22Rv1 (cell line): Measurements from ENCODE around the gene DBNDD2.

Source experiments
- H3K27ac ChIP-seq: fragments of 450-650 bp; 2 replicates; pipeline ENCODE4 v1.5.1; 2017
- CTCF ChIP-seq: fragments of 450-650 bp; IDR thresholded peaks from 2 replicates; pipeline ENCODE4 v1.5.1; 2017; ENCODE audit warnings: mild to moderate bottlenecking
- ZFX ChIP-seq: fragments of 450-650 bp; IDR thresholded peaks from 2 replicates; pipeline ENCODE4 v1.6.1; 2017; ENCODE audit warnings: antibody characterized with exemption, borderline replicate concordance

The DBNDD2 gene

DNA sequence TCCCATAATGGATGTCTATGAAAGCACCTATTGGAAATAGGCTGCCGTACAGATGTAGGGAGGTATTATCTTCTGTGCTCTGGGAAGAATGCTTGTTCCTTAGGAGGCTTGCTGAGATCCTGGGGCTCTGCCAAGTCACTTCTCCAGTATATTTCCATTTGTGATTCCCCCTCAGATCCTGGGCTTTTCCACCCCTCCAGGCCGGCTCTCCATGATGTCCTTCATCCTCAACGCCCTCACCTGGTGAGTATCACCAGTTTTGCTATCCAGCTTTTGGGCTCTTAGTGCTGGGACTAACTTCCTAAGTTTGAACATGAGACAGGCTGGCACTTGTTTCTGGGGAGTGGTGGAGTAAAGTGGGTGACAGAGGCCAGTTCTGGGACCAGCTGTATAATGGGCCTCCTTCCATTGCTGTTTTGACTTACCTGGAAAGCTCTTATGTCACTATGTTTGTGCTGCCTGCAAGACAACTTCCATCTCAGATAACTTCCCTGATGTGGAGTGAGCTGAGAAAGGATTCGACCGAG lies 42.6 kb upstream of the DBNDD2 start:
- no peak overlapping the region for H3K27ac ChIP-seq
- TF ChIP-seq CTCF (no peak), ZFX (no peak)

DNA sequence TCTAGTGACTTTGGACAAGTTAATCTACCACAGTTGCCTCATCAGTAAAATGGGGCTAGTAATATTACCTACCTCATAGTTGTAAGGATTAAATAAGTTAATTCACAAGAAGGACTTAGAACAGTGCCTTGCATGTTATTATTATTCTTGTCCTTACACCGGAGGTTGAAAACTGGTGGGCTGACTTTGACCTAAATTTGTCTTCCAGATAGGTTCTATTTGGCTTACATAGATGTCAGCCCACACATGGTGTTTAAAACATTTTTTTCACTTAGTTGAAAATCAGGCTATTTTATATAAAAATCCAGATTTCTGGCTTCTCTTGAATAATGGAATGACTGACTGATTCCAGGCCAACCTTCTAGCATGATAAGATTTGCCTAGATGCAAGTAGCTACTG lies 41.9 kb upstream of the DBNDD2 start:
- no peak overlapping the region for H3K27ac ChIP-seq
- TF ChIP-seq CTCF (no peak), ZFX (no peak)

DNA sequence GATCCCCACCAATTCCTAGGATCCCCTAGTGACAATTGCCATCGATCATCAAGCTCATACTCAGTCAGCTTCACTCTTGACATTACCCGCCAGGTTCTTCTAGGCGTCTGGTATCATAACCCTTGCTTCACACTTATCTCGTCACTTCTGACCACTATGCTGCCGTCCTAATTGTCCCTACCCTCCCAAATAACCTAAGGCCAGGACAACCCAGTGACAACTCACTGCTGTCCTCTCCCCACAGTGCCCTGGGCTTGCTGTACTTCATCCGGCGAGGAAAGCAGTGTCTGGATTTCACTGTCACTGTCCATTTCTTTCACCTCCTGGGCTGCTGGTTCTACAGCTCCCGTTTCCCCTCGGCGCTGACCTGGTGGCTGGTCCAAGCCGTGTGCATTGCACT lies 41.5 kb upstream of the DBNDD2 start:
- TF ChIP-seq ZFX = no peak
- no peak for TF ChIP-seq CTCF
- H3K27ac ChIP-seq = no peak overlapping the region

DNA sequence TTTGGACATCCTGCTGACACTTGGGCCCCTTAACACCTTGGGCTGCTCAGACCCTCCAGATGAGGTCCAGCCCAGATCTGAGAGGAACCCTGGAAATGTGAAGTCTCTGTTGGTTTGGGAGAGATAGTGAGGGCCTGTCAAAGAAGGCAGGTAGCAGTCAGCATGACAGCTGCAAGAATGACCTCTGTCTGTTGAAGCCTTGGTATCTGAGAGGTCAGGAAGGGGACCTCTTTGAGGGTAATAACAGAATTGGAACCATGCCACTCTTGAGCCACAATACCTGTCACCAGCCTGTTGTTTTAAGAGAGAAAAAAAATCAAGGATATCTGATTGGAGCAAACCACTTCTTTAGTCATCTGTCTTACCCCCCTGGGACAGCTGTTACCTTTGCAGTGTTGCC lies 41.0 kb upstream of the DBNDD2 start:
- no peak overlapping the region for H3K27ac ChIP-seq

DNA sequence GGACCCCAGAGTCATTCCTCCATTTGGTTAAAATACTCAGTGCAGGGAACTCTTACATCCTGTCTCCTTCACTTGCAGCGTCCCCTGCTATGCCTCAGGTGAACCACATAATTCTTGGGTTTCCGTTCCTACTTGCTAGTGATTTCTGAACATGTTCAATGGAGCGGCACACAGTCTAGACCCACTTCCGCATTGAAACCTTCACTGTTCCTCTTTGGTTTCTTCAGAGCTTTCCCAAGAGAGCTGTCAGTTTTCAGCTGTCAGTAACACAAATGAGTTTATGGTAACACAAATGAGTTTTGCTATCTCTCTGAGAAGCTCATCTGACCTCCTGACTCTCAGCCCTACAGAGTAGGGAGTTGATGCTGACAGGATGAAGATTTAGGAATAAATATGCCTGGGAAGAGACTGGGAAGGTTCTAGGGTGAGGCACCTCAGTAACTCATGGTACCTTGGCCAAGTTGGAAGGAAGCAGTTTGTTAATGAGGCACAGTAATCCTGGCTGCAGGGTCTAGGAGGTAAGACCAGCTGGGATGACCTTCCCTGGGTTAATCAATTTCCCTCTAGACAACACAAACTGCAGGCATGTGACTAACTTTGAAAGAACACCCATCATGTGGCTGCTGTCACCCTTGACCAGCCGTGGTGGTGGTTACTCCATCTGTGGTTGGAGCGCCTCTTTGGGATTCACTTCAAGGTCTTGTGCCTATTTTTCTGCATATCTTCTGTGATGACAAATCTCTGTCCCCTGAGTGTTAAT lies 39.7 kb upstream of the DBNDD2 start:
- TF ChIP-seq CTCF = no peak
- TF ChIP-seq ZFX = no peak
- no peak overlapping the region for H3K27ac ChIP-seq

More for the DNA sequence above, 41.0 kb upstream of the DBNDD2 start:
- TF ChIP-seq ZFX (no peak), CTCF (no peak)

DNA sequence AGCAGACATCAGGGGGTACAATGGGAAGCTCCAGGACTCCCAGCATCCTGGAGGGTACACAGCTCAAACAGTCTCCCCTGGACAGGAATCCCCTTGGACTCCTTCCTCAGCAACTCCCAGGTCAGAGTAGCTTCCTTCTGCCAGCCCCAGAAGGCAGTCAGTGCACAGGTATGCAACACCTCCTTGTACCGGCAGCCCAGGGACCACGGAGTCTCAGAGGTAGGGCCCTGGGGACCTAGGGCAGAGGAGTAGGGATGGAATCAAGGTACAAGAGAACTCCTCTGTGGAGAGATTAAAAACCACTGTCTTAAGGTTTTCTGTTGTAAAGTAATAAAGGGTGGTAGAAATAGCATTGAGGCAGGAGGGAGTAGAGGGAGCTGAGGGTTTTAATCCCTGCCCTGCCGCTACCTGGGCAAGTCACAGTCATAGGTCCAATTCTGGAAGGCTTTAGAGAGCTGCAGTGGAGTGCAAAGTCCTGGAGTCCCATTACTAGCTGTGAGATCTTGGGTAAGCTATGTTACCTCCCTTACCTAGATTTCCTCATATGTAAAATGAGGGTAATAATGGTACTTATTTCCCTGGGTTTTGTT lies 37.4 kb upstream of the DBNDD2 start:
- TF ChIP-seq CTCF = no peak
- no peak for TF ChIP-seq ZFX
- H3K27ac ChIP-seq = no peak overlapping the region

DNA sequence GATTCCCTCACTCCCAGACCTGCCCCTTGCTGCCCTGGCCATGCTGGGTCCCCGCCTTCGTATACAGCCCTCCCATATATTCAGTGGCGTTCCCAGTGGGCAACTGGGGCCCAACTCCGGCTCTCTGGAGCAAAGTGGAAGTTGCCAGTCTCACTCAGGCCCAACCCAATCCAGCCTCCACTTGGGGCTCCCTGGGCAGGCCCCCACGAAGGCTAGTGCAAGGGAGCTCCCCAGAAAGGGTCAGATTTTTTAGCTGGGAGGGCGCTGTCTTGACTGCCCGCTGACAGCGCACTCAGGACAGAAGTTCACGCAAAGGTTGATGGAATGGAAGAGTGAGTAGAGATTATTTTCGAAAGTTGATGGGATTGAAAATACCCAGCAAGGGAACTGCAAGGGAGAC lies 35.8 kb upstream of the DBNDD2 start:
- no peak overlapping the region for H3K27ac ChIP-seq
- TF ChIP-seq ZFX = no peak
